Hepatocyte (in vitro differentiated cells): Measurements from ENCODE around the gene HBA1. TPM values are rescaled to one million over a fixed set of nuclear protein-coding genes. Genes with fewer than 3 reads are reported as not detected.
"Not testable (repeated sequence)": the region's sequence is repeated elsewhere in the genome, so short reads cannot be mapped to it uniquely, and the experiment has no call there.

ENCODE experiments used
- DNase-seq: peaks from one replicate; pipeline ENCODE4 v3.0.0-alpha.2; 2016; ENCODE audit warnings: low spot score
- H2AFZ ChIP-seq: fragments of 200-600 bp; sonication (generic); 2 replicates; pipeline ENCODE4 v1.6.0; 2016; ENCODE audit warnings: antibody characterized with exemption, mild to moderate bottlenecking
- H3K27ac ChIP-seq: fragments of 200-600 bp; sonication (generic); 2 replicates; pipeline ENCODE4 v1.5.1; 2016; ENCODE audit warnings: mild to moderate bottlenecking
- H3K27me3 ChIP-seq: fragments of 200-600 bp; sonication (generic); 2 replicates; pipeline ENCODE4 v1.6.1; 2016
- H3K36me3 ChIP-seq: fragments of 200-600 bp; sonication (generic); replicated peaks from 2 replicates; pipeline ENCODE4 v1.5.1; 2016; ENCODE audit warnings: low read depth; ENCODE audit not compliant: insufficient read depth
- H3K4me1 ChIP-seq: fragments of 200-600 bp; sonication (generic); 2 replicates; pipeline ENCODE4 v1.5.1; 2016; ENCODE audit warnings: mild to moderate bottlenecking, moderate library complexity; ENCODE audit not compliant: insufficient read depth
- H3K4me2 ChIP-seq: fragments of 200-600 bp; sonication (generic); 2 replicates; pipeline ENCODE4 v1.6.0; 2016
- H3K4me3 ChIP-seq: fragments of 200-600 bp; sonication (generic); 2 replicates; pipeline ENCODE4 v1.5.1; 2016; ENCODE audit warnings: mild to moderate bottlenecking
- H3K79me2 ChIP-seq: fragments of 200-600 bp; sonication (generic); 2 replicates; pipeline ENCODE4 v1.6.0; 2017; ENCODE audit warnings: mild to moderate bottlenecking
- H3K9me2 ChIP-seq: fragments of 200-600 bp; sonication (generic); replicated peaks from 2 replicates; pipeline ENCODE4 v1.6.0; 2017; ENCODE audit warnings: mild to moderate bottlenecking; ENCODE audit not compliant: insufficient read depth
- H3K9me3 ChIP-seq: fragments of 200-600 bp; sonication (generic); 2 replicates; pipeline ENCODE4 v1.5.1; 2016; ENCODE audit warnings: low read depth, mild to moderate bottlenecking
- H4K20me1 ChIP-seq: fragments of 200-600 bp; sonication (generic); 2 replicates; pipeline ENCODE4 v1.6.0; 2016; ENCODE audit warnings: mild to moderate bottlenecking; ENCODE audit not compliant: insufficient read depth, poor library complexity, severe bottlenecking
- CTCF ChIP-seq: fragments of 200-600 bp; sonication (generic); IDR thresholded peaks from 2 replicates; pipeline ENCODE4 v1.5.1; 2016; ENCODE audit warnings: antibody characterized with exemption, mild to moderate bottlenecking; ENCODE audit not compliant: poor library complexity
- EZH2 ChIP-seq: fragments of 200-600 bp; sonication (generic); IDR thresholded peaks from 2 replicates; pipeline ENCODE4 v1.6.1; 2016; ENCODE audit warnings: antibody characterized with exemption, mild to moderate bottlenecking, borderline replicate concordance
- EZH2phosphoT487 ChIP-seq: fragments of 200-600 bp; sonication (generic); IDR thresholded peaks from one replicate; pipeline ENCODE4 v1.6.1; 2018; ENCODE audit warnings: antibody characterized with exemption, mild to moderate bottlenecking, low read depth, moderate library complexity; ENCODE audit not compliant: unreplicated experiment, severe bottlenecking
- WGBS: methylation state at CpG from one replicate; pipeline ENCODE4 v1.1.6; 2016; ENCODE audit warnings: low lambda C conversion rate; ENCODE audit errors: missing lambda C conversion rate; 5-methylcytosine and 5-hydroxymethylcytosine counted together
- polyA plus RNA-seq: library from polyadenylated mRNA; unstranded; fragments of >200 nt; fragmentation: Nextera tagmentation; extraction: Ambion mirVana; gene quantifications from 2 replicates; pipeline ENCODE4 v1.2.1, GENCODE V29; 2016
- total RNA-seq: library from RNA; depleted of rRNA; stranded (reverse); fragments of >200 nt; gene quantifications from 2 replicates; pipeline ENCODE4 v1.2.3, GENCODE V29; 2014

Gene HBA1
- total and polyA plus RNA-seq, 2 experiments from 2014 or later: not detected

- no peak overlapping the region for H2AFZ ChIP-seq
- H3K36me3 ChIP-seq: no peaks in the 10 kb centered on the region
- no peak overlapping the region for H3K4me3 ChIP-seq
- no peak for TF ChIP-seq EZH2
- TF ChIP-seq EZH2phosphoT487: no peak
- TF ChIP-seq CTCF: no peak
- no peaks in the 10 kb centered on the region for H3K4me1 ChIP-seq
- no peaks in the 10 kb centered on the region for H3K9me3 ChIP-seq
- WGBS: 100% methylated on average over 1 of the region's 1 CpG
- no peaks in the 10 kb centered on the region for H3K79me2 ChIP-seq
- H3K4me2 ChIP-seq: no peak overlapping the region
- no peak overlapping the region for H3K27ac ChIP-seq
- no peaks in the 10 kb centered on the region for H3K9me2 ChIP-seq
- no peak for DNase-seq
- H4K20me1 ChIP-seq: no peaks in the 10 kb centered on the region
- peaks cover 60% of the 10 kb centered on the region for H3K27me3 ChIP-seq
These were observed 5.7 kb upstream of the HBA1 start for GRCh38 chr16:170788-171187.

GRCh38 chr16:172374-172941 is 4.0 kb upstream of the HBA1 start, which contains the start of gene HBA2:
Gene HBA2, plus strand, starts transcription at chr16:172876. Its CDS starts 37 bp downstream, at chr16:172913.
- H2AFZ ChIP-seq: not testable (repeated sequence)

GRCh38 chr16:173211-173854 is 3.1 kb upstream of the HBA1 start:
- not testable (repeated sequence) for H3K36me3 ChIP-seq, H2AFZ ChIP-seq, H3K4me2 ChIP-seq, H3K79me2 ChIP-seq, DNase-seq, H3K9me2 ChIP-seq, H3K9me3 ChIP-seq, H4K20me1 ChIP-seq, H3K27ac ChIP-seq, H3K4me1 ChIP-seq, H3K4me3 ChIP-seq
- H3K27me3 ChIP-seq: peaks cover 46% of the 10 kb centered on the region
- WGBS: 22% methylated on average over 23 of the region's 44 CpGs

More at GRCh38 chr16:172374-172941, 4.0 kb upstream of the HBA1 start, which contains the start of gene HBA2:
- not testable (repeated sequence) for H3K9me3 ChIP-seq, H3K9me2 ChIP-seq, H3K27ac ChIP-seq, DNase-seq, H3K36me3 ChIP-seq, H4K20me1 ChIP-seq, H3K4me1 ChIP-seq, H3K4me2 ChIP-seq, H3K4me3 ChIP-seq, H3K79me2 ChIP-seq
- no CpG with 5 or more reads among the region's 74 CpGs for WGBS
- peaks cover 46% of the 10 kb centered on the region for H3K27me3 ChIP-seq

- H2AFZ ChIP-seq, H3K9me2 ChIP-seq, DNase-seq, H3K4me2 ChIP-seq, H3K4me3 ChIP-seq, H3K4me1 ChIP-seq, H3K36me3 ChIP-seq, H4K20me1 ChIP-seq, H3K27ac ChIP-seq, H3K79me2 ChIP-seq, H3K9me3 ChIP-seq: not testable (repeated sequence)
- peaks cover 46% of the 10 kb centered on the region for H3K27me3 ChIP-seq
- WGBS: 38% methylated on average over 6 of the region's 13 CpGs
These were observed 2.3 kb upstream of the HBA1 start for GRCh38 chr16:173928-174769.
